T follicular helper cell (primary cell): ENCODE data around the gene RNF5.
"Not testable (repeated sequence)": the region's sequence is repeated elsewhere in the genome, so short reads cannot be mapped to it uniquely, and the experiment has no call there.

ENCODE experiments used
- DNase-seq: peaks from one replicate; pipeline ENCODE4 v3.0.0-alpha.2; 2020; ENCODE audit warnings: low read depth

RNF5 gene

GRCh38 chr6:32189742-32190053, 11.5 kb downstream of the RNF5 start:
- no peak for DNase-seq

- peak; percentile 76 for DNase-seq
These were observed 12.0 kb downstream of the RNF5 start, which contains the start of gene PBX2 for GRCh38 chr6:32190054-32190851. TSS of gene PBX2 (minus strand) at chr6:32190202. CDS start at chr6:32189915, 287 bp downstream.

GRCh38 chr6:32190911-32191677, 12.9 kb downstream of the RNF5 start:
- DNase-seq, result no peak

GRCh38 chr6:32191696-32192607, 13.7 kb downstream of the RNF5 start:
- DNase-seq, result no peak

GRCh38 chr6:32192608-32193039, 14.4 kb downstream of the RNF5 start, which contains the start of gene GPSM3:
TSS of gene GPSM3 (minus strand) at chr6:32192643. CDS start at chr6:32192513, 130 bp downstream.
- peak; percentile 42 for DNase-seq

- DNase-seq, result not testable (repeated sequence)
These were observed 14.9 kb downstream of the RNF5 start for GRCh38 chr6:32193096-32193495.

GRCh38 chr6:32194388-32194787, 16.2 kb downstream of the RNF5 start:
- no peak for DNase-seq

GRCh38 chr6:32194825-32195651, 16.8 kb downstream of the RNF5 start:
- no peak for DNase-seq

GRCh38 chr6:32195652-32195901, 17.4 kb downstream of the RNF5 start:
- DNase-seq, result peak; percentile 96

GRCh38 chr6:32195902-32196681, 17.9 kb downstream of the RNF5 start:
- peak; percentile 34 for DNase-seq

GRCh38 chr6:32196682-32197616, 18.7 kb downstream of the RNF5 start:
- no peak for DNase-seq

GRCh38 chr6:32198345-32198696, 20.1 kb downstream of the RNF5 start:
- no peak for DNase-seq

- DNase-seq, result no peak
These were observed 20.7 kb downstream of the RNF5 start for GRCh38 chr6:32198866-32199265.

GRCh38 chr6:32200711-32201475, 22.7 kb downstream of the RNF5 start:
- no peak for DNase-seq

GRCh38 chr6:32202186-32202585, 24.0 kb downstream of the RNF5 start:
- DNase-seq, result no peak

- DNase-seq, result no peak
These were observed 25.4 kb downstream of the RNF5 start for GRCh38 chr6:32203426-32204267.

GRCh38 chr6:32204268-32204715, 26.1 kb downstream of the RNF5 start:
- no peak for DNase-seq

- no peak for DNase-seq
These were observed 30.8 kb downstream of the RNF5 start for GRCh38 chr6:32208996-32209395.
